T1000 (cell line): ENCODE data around the gene ASCC2.
"Not testable (repeated sequence)": the region's sequence is repeated elsewhere in the genome, so short reads cannot be mapped to it uniquely, and the experiment has no call there.

ENCODE experiments used
- DNase-seq: peaks from one replicate; lab custom pipeline; 2025; ENCODE audit warnings: mixed read lengths; lab: John Stamatoyannopoulos, UW

The ASCC2 gene

GRCh38 chr22:29837741-29838598, at the start of gene ASCC2:
TSS of gene ASCC2 (minus strand) at chr22:29838274. CDS start at chr22:29832325, 5,949 bp downstream.
- DNase-seq: peak; percentile 95

GRCh38 chr22:29887358-29887757, 49.3 kb upstream of the ASCC2 start:
- no peak for DNase-seq

GRCh38 chr22:29886596-29886995, 48.5 kb upstream of the ASCC2 start:
- DNase-seq: no peak

- no peak for DNase-seq
Observed at GRCh38 chr22:29885610-29886009, 47.5 kb upstream of the ASCC2 start.

GRCh38 chr22:29883775-29884097, 45.7 kb upstream of the ASCC2 start:
- no peak for DNase-seq

GRCh38 chr22:29883045-29883774, 45.1 kb upstream of the ASCC2 start, which contains the start of gene MTMR3:
TSS of gene MTMR3 (plus strand) at chr22:29883174. CDS start at chr22:29971060, 87,886 bp downstream.
- peak; percentile 88 for DNase-seq

- DNase-seq: no peak
Observed at GRCh38 chr22:29882716-29883044, 44.6 kb upstream of the ASCC2 start.

GRCh38 chr22:29879753-29880152, 41.7 kb upstream of the ASCC2 start:
- no peak for DNase-seq

GRCh38 chr22:29877620-29878019, 39.5 kb upstream of the ASCC2 start:
- DNase-seq: no peak

- no peak for DNase-seq
Observed at GRCh38 chr22:29873943-29874342, 35.9 kb upstream of the ASCC2 start.

- no peak for DNase-seq
Observed at GRCh38 chr22:29872989-29873388, 34.9 kb upstream of the ASCC2 start.

- DNase-seq: no peak
Observed at GRCh38 chr22:29872144-29872893, 34.2 kb upstream of the ASCC2 start.

GRCh38 chr22:29871684-29872083, 33.6 kb upstream of the ASCC2 start:
- DNase-seq: no peak

GRCh38 chr22:29870574-29870973, 32.5 kb upstream of the ASCC2 start:
- DNase-seq: no peak

- no peak for DNase-seq
Observed at GRCh38 chr22:29867851-29868250, 29.8 kb upstream of the ASCC2 start.

- no peak for DNase-seq
Observed at GRCh38 chr22:29867260-29867659, 29.2 kb upstream of the ASCC2 start.

- not testable (repeated sequence) for DNase-seq
Observed at GRCh38 chr22:29865572-29865971, 27.5 kb upstream of the ASCC2 start.

GRCh38 chr22:29861672-29862297, 23.7 kb upstream of the ASCC2 start:
- DNase-seq: no peak

- no peak for DNase-seq
Observed at GRCh38 chr22:29860006-29860766, 22.1 kb upstream of the ASCC2 start.

- DNase-seq: not testable (repeated sequence)
Observed at GRCh38 chr22:29859030-29859429, 21.0 kb upstream of the ASCC2 start.

- no peak for DNase-seq
Observed at GRCh38 chr22:29856496-29856895, 18.4 kb upstream of the ASCC2 start.
